GM18909 (cell line): ENCODE data around the gene IKZF1.
A peak's percentile ranks its signal among the peaks of the same experiment; 100 is the strongest.

ENCODE experiments used
- ATAC-seq: cut with Tn5 transposase; IDR thresholded peaks from one replicate; pipeline ENCODE4 v1.9.1; 2021; ENCODE audit warnings: mild to moderate bottlenecking; ENCODE audit not compliant: unreplicated experiment, poor library complexity

Gene IKZF1

DNA sequence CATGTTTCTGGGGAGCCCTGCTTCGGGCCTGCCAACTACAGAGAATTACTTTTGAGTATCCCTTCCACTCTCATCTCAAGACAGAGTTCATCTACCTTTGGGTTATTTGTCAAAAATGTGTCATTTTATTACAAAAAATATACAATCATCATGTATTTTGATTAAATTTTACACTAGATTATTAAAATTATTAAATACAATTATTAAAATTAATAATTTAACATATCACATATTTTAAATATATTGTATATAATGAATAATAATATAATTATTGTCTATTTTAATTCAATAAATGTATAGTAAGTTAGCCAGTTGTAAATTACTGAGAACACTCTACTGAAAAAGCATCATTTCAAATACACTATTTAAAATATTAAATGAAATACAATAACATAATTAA, 94.7 kb downstream of the IKZF1 start:
- ATAC-seq: no peak

GRCh38 chr7:50399635-50400034, 95.1 kb downstream of the IKZF1 start:
- ATAC-seq: no peak

DNA sequence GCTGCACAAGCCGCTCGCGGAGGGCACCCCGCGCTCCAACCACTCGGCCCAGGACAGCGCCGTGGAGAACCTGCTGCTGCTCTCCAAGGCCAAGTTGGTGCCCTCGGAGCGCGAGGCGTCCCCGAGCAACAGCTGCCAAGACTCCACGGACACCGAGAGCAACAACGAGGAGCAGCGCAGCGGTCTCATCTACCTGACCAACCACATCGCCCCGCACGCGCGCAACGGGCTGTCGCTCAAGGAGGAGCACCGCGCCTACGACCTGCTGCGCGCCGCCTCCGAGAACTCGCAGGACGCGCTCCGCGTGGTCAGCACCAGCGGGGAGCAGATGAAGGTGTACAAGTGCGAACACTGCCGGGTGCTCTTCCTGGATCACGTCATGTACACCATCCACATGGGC, 95.6 kb downstream of the IKZF1 start:
- no peak for ATAC-seq

GRCh38 chr7:50404392-50404791, 99.9 kb downstream of the IKZF1 start:
- no peak for ATAC-seq

GRCh38 chr7:50405221-50405620, 100.7 kb downstream of the IKZF1 start:
- ATAC-seq: peak; percentile 28

- ATAC-seq: no peak
These were observed 102.4 kb downstream of the IKZF1 start for GRCh38 chr7:50406935-50407334.

DNA sequence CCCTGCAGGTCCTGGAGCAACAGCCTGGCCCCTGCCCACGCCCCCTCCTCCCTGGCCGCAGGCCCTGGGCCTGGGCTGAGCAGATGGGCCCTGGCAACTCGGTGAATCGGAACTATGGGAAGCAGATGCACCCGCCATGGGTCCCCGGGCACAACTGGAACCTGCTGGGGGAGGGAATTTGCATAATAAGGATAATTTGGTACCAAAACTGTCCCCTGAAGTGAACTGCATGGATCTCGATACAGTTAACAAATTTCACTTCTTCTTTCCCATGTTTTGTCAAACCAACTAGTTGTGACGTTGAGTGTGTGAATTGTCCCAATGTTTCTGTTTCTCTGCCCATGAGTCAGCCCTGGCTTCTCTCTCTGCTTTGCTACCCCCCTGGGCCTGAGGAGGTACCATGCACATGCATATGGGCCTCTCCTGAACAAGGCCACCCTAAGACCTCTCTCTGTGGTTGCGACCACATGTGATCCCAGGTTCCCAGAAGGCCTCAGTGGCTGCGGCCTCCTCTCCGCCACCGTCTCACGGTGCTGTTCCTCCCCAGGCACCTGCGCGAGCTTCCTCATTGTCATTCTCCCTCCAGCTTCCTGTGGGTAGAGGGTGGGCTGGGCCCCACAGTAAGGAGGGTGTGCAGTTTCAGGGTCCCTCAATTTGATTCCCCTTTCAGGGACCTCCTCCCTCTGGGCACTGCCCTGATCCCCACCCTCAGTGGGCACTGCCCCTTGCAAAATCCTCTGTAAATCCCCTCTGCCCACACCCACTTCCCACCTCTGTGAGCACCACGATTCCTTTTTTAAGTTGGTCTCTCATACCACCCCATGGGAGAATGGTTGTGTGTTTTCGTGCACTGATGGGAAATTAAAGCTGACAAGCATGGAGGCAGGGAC, 105.6 kb downstream of the IKZF1 start:
- peak; percentile 65 for ATAC-seq

GRCh38 chr7:50411332-50411731, 106.8 kb downstream of the IKZF1 start:
- ATAC-seq: peak; percentile 22

- ATAC-seq: no peak
These were observed 108.5 kb downstream of the IKZF1 start for GRCh38 chr7:50412973-50413372.

GRCh38 chr7:50413561-50413960, 109.0 kb downstream of the IKZF1 start:
- no peak for ATAC-seq

DNA sequence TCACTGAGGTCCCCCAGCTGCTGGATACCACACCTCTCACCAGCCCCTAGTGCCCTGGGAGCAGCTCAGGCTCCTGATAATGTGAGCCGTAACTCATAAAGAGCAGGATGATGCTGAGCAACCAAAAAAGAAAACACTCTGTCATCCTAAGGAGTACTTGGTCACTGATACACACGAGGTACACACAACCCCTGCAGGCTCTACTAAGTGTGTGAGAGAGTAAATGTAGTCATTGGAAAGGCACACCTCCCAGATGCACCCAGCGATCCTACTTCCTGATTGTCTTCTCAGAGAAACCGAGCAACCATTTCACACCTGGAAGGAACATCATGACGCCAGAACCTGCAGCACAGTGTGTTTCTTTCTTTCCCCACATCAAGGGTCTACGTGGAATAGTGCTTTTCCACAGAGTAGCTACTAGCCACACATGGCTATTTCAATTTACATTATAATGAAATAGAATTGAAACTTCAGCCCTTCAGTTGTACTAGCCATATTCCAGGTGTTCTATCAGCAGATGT, 111.4 kb downstream of the IKZF1 start:
- ATAC-seq: no peak

DNA sequence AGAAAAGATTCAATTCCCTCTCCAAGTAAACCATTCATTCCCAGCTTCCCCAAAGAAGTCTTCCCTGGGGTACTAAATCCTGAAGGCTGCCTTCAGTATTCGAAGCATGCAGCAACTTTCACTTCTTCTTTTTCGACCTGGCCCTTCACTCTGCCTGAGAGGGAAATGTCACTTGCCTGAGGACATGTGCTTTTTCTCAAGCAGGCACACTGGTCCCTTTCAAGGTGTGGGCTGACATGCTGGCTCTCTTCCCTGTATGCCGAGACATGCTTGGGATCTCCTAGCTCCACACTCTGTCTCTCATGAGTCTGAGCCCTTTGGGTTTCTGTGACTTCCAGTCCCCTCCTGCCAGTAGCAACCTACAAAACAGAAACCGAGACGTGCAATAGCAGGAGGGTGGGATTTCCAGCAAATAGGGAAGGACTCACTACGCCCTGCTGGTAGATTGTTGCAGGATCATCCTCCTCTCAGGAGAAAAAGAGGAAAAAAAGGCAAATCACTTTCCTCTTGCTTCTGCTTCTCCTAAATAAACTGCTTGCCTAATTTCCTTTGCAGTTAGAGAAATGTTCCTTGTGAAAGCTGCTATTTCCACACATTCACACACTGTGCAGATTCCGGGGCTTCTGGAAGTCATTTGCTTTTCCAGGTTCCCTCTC, 112.1 kb downstream of the IKZF1 start:
- ATAC-seq: peak; percentile 83

DNA sequence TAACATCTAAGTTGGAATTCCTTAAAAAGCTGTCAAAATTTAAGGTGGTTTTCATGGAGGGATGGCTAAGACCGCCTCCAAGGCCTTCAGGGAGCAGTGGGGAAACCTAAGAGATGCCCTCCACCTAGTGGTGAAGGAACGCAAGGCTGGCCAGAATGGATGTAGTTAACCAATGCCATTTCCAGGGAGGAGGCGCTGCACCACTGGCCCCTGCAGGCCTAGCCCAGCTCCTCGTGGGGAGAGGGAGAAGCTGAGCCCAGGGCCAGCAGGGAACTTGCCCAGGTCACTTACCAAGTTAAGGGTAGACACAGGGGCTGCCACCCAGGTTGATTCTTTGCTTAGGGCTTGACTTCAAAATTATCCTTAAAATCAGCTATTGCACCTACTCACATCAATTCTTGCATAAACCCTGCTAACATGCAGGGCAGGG, 113.6 kb downstream of the IKZF1 start:
- ATAC-seq: peak; percentile 91

DNA sequence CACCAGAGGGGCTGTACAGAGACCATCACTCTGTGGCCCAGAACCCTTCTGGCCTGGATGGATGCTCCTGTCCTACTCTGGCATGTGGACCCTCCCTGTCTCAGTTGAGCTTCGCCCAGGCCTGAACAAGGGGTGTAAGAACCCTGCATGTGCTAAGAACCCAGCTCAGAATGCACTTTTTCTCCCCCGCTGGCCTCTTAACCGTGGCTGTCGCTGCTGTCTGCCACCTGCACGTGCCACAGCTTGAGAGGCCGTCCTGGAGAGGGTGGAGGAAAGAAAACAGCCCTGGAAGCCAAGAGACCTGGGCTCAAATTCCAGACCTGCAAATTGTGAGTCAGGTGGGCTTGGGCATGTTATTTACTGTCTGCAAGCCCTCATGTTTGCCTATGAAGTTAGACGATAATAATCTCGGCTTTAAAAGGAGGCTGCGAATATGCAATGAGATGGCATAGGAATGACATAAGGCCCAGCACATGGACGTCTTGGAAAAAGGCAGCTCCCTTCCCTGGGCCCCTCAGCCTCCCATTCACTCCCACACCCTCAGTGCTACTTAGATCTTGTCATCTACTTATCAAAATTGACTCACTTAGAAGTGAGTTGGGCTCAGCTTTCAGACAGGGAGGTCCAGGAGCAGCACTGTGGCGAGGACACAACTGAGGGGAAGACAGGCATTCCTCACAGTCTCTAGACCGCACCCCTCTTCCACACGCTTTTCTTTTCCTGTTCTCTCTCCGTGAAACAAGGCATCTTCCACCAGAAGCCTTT, 114.2 kb downstream of the IKZF1 start:
- ATAC-seq: no peak

DNA sequence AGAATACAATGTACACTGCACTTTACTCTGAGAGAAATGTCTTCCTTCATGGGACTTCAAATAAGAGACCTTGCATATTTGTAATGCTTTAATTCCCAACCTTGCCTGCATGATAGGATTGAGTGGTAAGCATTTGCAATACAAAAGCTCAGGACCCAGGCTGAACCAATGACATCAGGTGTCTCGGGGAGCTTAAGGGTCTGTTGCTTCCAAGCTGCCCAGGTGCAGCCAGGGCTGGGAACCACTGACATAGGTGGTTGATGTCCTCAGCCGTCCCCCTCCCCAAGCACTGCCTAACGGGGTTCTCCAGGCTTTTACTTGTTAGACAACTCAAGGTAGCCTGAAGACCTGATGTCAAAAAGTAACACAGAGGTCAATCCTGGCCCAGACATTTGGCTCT, 116.5 kb downstream of the IKZF1 start:
- ATAC-seq: no peak

- ATAC-seq: no peak
These were observed 118.3 kb downstream of the IKZF1 start for GRCh38 chr7:50422858-50423257.

DNA sequence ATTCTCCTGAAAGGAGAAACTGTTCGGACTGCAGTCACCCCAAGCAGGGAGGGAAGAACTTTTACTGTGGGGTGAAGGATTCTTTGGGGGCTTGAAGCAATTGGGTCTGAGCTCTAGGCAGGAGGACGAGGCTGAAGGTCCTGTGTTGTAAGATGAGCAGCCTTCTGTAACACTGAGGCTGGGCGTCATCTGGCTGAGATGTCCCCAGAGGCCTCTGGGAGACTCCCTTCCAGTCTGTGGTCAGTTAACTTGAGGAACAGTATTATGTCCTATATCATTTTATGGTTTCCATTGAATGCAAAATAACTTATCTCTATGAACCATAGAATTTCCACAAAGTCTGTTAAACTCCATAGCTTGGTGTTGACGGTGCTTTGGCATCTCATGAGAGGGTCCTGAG, 119.3 kb downstream of the IKZF1 start:
- no peak for ATAC-seq

GRCh38 chr7:50425318-50425717, 120.8 kb downstream of the IKZF1 start:
- ATAC-seq: no peak

DNA sequence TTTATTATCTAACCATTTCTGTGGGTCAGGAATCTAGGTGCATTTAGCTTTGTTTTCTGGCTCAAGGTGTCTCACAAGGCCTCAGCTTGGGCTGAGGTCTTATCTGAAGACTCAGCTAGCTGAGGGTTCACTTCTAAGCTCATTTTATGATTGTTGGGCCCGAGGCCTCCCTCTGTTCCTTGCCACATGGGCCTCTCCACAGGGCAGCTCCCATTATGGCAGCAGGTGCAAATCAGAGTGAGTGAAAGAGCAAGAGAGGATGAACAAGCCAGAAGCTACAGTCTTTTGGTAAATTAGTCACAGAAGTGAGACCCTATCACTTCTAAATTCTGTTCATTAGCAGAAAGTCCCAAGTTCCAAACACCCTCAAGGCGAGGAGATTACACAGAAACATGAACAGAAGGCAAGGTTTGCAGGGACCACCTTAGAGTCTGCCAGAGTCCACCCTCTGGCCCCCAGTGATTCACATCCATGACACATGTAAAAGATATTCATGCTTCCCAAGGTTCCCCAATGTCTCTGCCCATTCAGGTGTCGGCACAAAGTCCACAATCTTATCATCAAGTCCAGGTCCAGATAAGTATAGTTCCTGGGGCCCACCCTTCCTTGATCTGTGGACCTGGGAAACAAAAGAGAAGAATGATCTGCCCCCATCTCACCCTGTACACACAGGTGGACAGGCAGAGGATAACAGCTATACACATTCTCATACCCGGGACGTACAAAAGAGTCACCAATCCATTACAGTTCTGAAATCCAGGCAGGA, 121.9 kb downstream of the IKZF1 start:
- ATAC-seq: no peak

- no peak for ATAC-seq
These were observed 123.0 kb downstream of the IKZF1 start for GRCh38 chr7:50427518-50427917.
